ENCODE data around the gene EOGT. TPM values are rescaled to one million over a fixed set of nuclear protein-coding genes. Genes with fewer than 3 reads are reported as not detected.

The EOGT gene
- total RNA-seq, 1 donor from 2014 or later, result 17.3 TPM

GRCh38 chr3:68996356-68996995 is 17.0 kb downstream of the EOGT start:
- H3K4me1 Mint-ChIP-seq, result no peaks in the 10 kb centered on the region
- no peak for ATAC-seq (ENCODE audit: low read depth)
- TF ChIP-seq CTCF (IDR thresholded peaks at IDR 0.05), result no peak
- no peaks in the 10 kb centered on the region for H3K27me3 Mint-ChIP-seq
- peaks cover 48% of the 10 kb centered on the region for H3K36me3 Mint-ChIP-seq (ENCODE audit: low read depth)
- ChIA-PET POLR2A (no interaction called here), CTCF (no interaction called here)
- no peak overlapping the region for H3K27ac Mint-ChIP-seq
- intact Hi-C loops (cut with micrococcal nuclease), result no loop called here
- DNase-seq, result no peak
- peaks cover 12% of the 10 kb centered on the region for H3K9me3 Mint-ChIP-seq
- H3K4me3 Mint-ChIP-seq, result no peak overlapping the region

- no peaks in the 10 kb centered on the region for H3K4me1 Mint-ChIP-seq
- CTCF ChIA-PET, result no interaction called here
- H3K36me3 Mint-ChIP-seq (ENCODE audit: low read depth), result peaks cover 40% of the 10 kb centered on the region
- H3K27ac Mint-ChIP-seq, result no peak overlapping the region
- TF ChIP-seq CTCF (IDR thresholded peaks at IDR 0.05), result no peak
- ATAC-seq (ENCODE audit: low read depth) (no peak), DNase-seq (no peak)
- H3K9me3 Mint-ChIP-seq, result peaks cover 11% of the 10 kb centered on the region
- no peaks in the 10 kb centered on the region for H3K27me3 Mint-ChIP-seq
- POLR2A ChIA-PET, result no interaction called here
- no peak overlapping the region for H3K4me3 Mint-ChIP-seq
- intact Hi-C loops (cut with micrococcal nuclease), result no loop called here
Observed at GRCh38 chr3:68988740-68989139, 24.7 kb downstream of the EOGT start.

- intact Hi-C loops (cut with micrococcal nuclease), result no loop called here
- POLR2A ChIA-PET, result no interaction called here
- peaks cover 37% of the 10 kb centered on the region for H3K36me3 Mint-ChIP-seq (ENCODE audit: low read depth)
- H3K27me3 Mint-ChIP-seq, result no peaks in the 10 kb centered on the region
- no peaks in the 10 kb centered on the region for H3K4me1 Mint-ChIP-seq
- no peak for ATAC-seq (ENCODE audit: low read depth)
- no peak for DNase-seq
- CTCF ChIA-PET, result no interaction called here
- H3K9me3 Mint-ChIP-seq, result peaks cover 3% of the 10 kb centered on the region
- TF ChIP-seq CTCF (IDR thresholded peaks at IDR 0.05), result no peak
- H3K4me3 Mint-ChIP-seq, result no peak overlapping the region
- no peak overlapping the region for H3K27ac Mint-ChIP-seq
Observed at GRCh38 chr3:68987322-68987721, 26.2 kb downstream of the EOGT start.

GRCh38 chr3:68986496-68987208 is 26.8 kb downstream of the EOGT start:
- H3K4me1 Mint-ChIP-seq, result no peaks in the 10 kb centered on the region
- TF ChIP-seq CTCF (IDR thresholded peaks at IDR 0.05), result no peak
- no peak overlapping the region for H3K27ac Mint-ChIP-seq
- H3K9me3 Mint-ChIP-seq, result no peaks in the 10 kb centered on the region
- ChIA-PET POLR2A (no interaction called here), CTCF (no interaction called here)
- no peaks in the 10 kb centered on the region for H3K27me3 Mint-ChIP-seq
- no peak for DNase-seq
- no peak for ATAC-seq (ENCODE audit: low read depth)
- peaks cover 32% of the 10 kb centered on the region for H3K36me3 Mint-ChIP-seq (ENCODE audit: low read depth)
- intact Hi-C loops (cut with micrococcal nuclease), result no loop called here
- no peak overlapping the region for H3K4me3 Mint-ChIP-seq

- ATAC-seq (ENCODE audit: low read depth) (no peak), DNase-seq (no peak)
- ChIA-PET POLR2A (no interaction called here), CTCF (no interaction called here)
- H3K4me1 Mint-ChIP-seq, result no peaks in the 10 kb centered on the region
- H3K9me3 Mint-ChIP-seq, result no peaks in the 10 kb centered on the region
- H3K27me3 Mint-ChIP-seq, result no peaks in the 10 kb centered on the region
- H3K4me3 Mint-ChIP-seq, result no peak overlapping the region
- no peak for TF ChIP-seq CTCF (IDR thresholded peaks at IDR 0.05)
- H3K27ac Mint-ChIP-seq, result no peak overlapping the region
- H3K36me3 Mint-ChIP-seq (ENCODE audit: low read depth), result peaks cover 38% of the 10 kb centered on the region
- intact Hi-C loops (cut with micrococcal nuclease), result no loop called here
Observed at GRCh38 chr3:68985146-68985790, 28.2 kb downstream of the EOGT start.

All from activated B cell treated with CpG ODN at 0.5 μM for 24 hours (primary cell).